A549 treated with CORT108297 at 1 μM for 4 hours (cell line): ENCODE measurements around the gene HCRTR2. TPM values are rescaled to one million over a fixed set of nuclear protein-coding genes. Genes with fewer than 3 reads are reported as not detected.

Experiments
- total RNA-seq: library from RNA; stranded (reverse); fragments of 200-300 nt; extraction: Qiagen RNA extraction; gene quantifications from 5 replicates; pipeline ENCODE4 v1.2.3, GENCODE V29; 2022

HCRTR2 gene
- not detected in 5 replicates for total RNA-seq

GRCh38 chr6:55174211-55175026 lies at the start of gene HCRTR2:
Gene HCRTR2 (plus strand): TSS chr6:55174515. CDS start chr6:55174588, 73 bp downstream.

DNA sequence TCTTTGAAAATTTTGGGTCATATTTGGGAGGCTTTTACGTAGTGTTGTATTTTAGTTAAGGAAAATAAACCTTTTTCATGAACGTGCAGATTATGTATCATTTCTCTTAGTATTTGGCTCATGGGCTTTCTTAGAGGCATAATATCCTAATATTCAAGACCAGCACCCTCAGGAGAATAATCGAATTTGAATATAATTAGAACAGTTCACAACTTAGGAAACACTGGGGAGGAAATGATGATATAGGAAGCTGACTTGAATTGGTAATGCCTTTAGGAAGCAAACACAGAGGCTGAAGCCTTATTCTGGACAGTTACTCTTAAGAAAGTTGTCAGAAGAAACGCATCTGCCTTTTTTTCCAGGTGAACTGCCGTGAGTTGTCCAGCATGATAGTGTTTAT lies 152.9 kb downstream of the HCRTR2 start, which contains the start of gene GFRAL:
TSS of gene GFRAL (plus strand) at position 301 of the 400 bp plus-strand sequence. CDS start at position 387, 86 bp downstream.

Other genes starting within 250 kb of the HCRTR2 start
- not detected in 5 replicates for gene GFRAL, start 153.0 kb downstream of the HCRTR2 start, total RNA-seq